H1 (cell line): Measurements from ENCODE around the gene PXDC1. TPM values are rescaled to one million over a fixed set of nuclear protein-coding genes. Genes with fewer than 3 reads are reported as not detected.

Source experiments
- BACH1 ChIP-seq: IDR thresholded peaks from 2 replicates; pipeline ENCODE4 v1.6.1; 2012; ENCODE audit warnings: low read length, improper control_type of control experiment
- CTBP2 ChIP-seq: IDR thresholded peaks from 2 replicates; pipeline ENCODE4 v1.7.0; 2011; ENCODE audit warnings: borderline replicate concordance, mild to moderate bottlenecking, moderate library complexity, mixed read lengths, low read length; ENCODE audit not compliant: insufficient read depth, insufficient read length
- KDM1A ChIP-seq: fragments of 200-600, 300-600 bp; sonication (generic); IDR thresholded peaks from 2 replicates; pipeline ENCODE4 v1.7.1; 2016; ENCODE audit warnings: mild to moderate bottlenecking, low read length, borderline replicate concordance
- MAFK ChIP-seq: IDR thresholded peaks from 2 replicates; pipeline ENCODE4 v1.6.1; 2012; ENCODE audit warnings: low read depth, mild to moderate bottlenecking, improper control_type of control experiment, low read length
- SP2 ChIP-seq: IDR thresholded peaks from 2 replicates; pipeline ENCODE4 v1.6.1; 2012; ENCODE audit warnings: mild to moderate bottlenecking, low read length, inconsistent platforms
- polyA plus RNA-seq, 7 experiments: library from polyadenylated mRNA; depleted of rRNA in 3 of 7; stranded (reverse) in 5 of 7; unstranded in 2 of 7; fragments of >200 nt in 5 of 7; fragments of 200-250 nt in 2 of 7; gene quantifications; 1 replicate in 5 of 7; 2 replicates in 1 of 7; 4 replicates in 1 of 7; pipeline versions ENCODE4 v1.2.1 to v1.2.3, GENCODE V29; 2011 to 2013; ENCODE audit warnings: missing spikeins in 2 of 7, mixed read lengths in 2 of 7
- total RNA-seq: library from RNA; stranded (reverse); fragmentation: NEBNext Ultra II Directional; extraction: Animal tissue kit (Norgen Biotek cat#: 25700); gene quantifications from 2 replicates; pipeline ENCODE4 v1.2.1, GENCODE V29; 2021
- TF ChIP-seq, protein P1 (sequence below): fragments of 300-600 bp; sonication (generic); IDR thresholded peaks from 2 replicates; pipeline ENCODE4 v1.7.1; 2012; ENCODE audit warnings: low read length, moderate library complexity, mild to moderate bottlenecking, inconsistent platforms; ENCODE audit not compliant: insufficient replicate concordance

Gene PXDC1
- total and polyA plus RNA-seq, 2 of the 8 experiments (the other 6 are each of a cell fraction or from before 2014, with no cell fraction given), result 1.7 to 2.0 TPM

DNA sequence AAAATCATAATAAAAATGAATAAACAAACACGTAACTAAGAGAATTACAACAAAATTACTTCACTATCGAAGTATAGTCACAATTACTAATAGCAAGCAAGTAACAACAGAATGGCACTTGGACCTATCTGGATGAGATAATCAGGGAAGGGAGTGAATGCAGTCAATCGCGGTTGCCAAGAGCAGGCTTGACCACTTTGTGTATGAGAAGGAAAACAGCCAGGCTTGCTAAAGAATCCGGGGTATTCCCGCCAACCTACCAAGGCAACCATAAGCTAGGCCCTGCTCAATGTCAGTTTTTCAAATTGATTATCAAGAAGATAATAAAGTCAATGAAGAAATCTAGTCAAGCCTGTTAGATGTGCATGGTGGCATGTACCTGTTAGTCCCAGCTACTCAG is 39.7 kb downstream of the PXDC1 start (continued):
- TF ChIP-seq SP2 (no peak), KDM1A (no peak), MAFK (no peak), BACH1 (no peak), CTBP2 (no peak)
- TF ChIP-seq, protein P1, sequence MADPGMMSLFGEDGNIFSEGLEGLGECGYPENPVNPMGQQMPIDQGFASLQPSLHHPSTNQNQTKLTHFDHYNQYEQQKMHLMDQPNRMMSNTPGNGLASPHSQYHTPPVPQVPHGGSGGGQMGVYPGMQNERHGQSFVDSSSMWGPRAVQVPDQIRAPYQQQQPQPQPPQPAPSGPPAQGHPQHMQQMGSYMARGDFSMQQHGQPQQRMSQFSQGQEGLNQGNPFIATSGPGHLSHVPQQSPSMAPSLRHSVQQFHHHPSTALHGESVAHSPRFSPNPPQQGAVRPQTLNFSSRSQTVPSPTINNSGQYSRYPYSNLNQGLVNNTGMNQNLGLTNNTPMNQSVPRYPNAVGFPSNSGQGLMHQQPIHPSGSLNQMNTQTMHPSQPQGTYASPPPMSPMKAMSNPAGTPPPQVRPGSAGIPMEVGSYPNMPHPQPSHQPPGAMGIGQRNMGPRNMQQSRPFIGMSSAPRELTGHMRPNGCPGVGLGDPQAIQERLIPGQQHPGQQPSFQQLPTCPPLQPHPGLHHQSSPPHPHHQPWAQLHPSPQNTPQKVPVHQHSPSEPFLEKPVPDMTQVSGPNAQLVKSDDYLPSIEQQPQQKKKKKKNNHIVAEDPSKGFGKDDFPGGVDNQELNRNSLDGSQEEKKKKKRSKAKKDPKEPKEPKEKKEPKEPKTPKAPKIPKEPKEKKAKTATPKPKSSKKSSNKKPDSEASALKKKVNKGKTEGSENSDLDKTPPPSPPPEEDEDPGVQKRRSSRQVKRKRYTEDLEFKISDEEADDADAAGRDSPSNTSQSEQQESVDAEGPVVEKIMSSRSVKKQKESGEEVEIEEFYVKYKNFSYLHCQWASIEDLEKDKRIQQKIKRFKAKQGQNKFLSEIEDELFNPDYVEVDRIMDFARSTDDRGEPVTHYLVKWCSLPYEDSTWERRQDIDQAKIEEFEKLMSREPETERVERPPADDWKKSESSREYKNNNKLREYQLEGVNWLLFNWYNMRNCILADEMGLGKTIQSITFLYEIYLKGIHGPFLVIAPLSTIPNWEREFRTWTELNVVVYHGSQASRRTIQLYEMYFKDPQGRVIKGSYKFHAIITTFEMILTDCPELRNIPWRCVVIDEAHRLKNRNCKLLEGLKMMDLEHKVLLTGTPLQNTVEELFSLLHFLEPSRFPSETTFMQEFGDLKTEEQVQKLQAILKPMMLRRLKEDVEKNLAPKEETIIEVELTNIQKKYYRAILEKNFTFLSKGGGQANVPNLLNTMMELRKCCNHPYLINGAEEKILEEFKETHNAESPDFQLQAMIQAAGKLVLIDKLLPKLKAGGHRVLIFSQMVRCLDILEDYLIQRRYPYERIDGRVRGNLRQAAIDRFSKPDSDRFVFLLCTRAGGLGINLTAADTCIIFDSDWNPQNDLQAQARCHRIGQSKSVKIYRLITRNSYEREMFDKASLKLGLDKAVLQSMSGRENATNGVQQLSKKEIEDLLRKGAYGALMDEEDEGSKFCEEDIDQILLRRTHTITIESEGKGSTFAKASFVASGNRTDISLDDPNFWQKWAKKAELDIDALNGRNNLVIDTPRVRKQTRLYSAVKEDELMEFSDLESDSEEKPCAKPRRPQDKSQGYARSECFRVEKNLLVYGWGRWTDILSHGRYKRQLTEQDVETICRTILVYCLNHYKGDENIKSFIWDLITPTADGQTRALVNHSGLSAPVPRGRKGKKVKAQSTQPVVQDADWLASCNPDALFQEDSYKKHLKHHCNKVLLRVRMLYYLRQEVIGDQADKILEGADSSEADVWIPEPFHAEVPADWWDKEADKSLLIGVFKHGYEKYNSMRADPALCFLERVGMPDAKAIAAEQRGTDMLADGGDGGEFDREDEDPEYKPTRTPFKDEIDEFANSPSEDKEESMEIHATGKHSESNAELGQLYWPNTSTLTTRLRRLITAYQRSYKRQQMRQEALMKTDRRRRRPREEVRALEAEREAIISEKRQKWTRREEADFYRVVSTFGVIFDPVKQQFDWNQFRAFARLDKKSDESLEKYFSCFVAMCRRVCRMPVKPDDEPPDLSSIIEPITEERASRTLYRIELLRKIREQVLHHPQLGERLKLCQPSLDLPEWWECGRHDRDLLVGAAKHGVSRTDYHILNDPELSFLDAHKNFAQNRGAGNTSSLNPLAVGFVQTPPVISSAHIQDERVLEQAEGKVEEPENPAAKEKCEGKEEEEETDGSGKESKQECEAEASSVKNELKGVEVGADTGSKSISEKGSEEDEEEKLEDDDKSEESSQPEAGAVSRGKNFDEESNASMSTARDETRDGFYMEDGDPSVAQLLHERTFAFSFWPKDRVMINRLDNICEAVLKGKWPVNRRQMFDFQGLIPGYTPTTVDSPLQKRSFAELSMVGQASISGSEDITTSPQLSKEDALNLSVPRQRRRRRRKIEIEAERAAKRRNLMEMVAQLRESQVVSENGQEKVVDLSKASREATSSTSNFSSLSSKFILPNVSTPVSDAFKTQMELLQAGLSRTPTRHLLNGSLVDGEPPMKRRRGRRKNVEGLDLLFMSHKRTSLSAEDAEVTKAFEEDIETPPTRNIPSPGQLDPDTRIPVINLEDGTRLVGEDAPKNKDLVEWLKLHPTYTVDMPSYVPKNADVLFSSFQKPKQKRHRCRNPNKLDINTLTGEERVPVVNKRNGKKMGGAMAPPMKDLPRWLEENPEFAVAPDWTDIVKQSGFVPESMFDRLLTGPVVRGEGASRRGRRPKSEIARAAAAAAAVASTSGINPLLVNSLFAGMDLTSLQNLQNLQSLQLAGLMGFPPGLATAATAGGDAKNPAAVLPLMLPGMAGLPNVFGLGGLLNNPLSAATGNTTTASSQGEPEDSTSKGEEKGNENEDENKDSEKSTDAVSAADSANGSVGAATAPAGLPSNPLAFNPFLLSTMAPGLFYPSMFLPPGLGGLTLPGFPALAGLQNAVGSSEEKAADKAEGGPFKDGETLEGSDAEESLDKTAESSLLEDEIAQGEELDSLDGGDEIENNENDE, result no peak
- TF ChIP-seq, all 59 proteins: peak for 0
